Caco-2 (cell line): ENCODE results near the gene TUBA3D. TPM values are rescaled to one million over a fixed set of nuclear protein-coding genes. Genes with fewer than 3 reads are reported as not detected.
A peak's percentile ranks its signal among the peaks of the same experiment; 100 is the strongest.
"Not testable (repeated sequence)": the region's sequence is repeated elsewhere in the genome, so short reads cannot be mapped to it uniquely, and the experiment has no call there.

Experiments used
- BruUV-seq: library from RNA; stranded (reverse); fragments of 400-500 nt; replicated peaks from 2 replicates; lab custom pipeline; 2021; lab: Mats Ljungman, UMichigan
- CTCF ChIA-PET: fragments of 300-600 bp; sonication (Branson Sonifier 250); formaldehyde crosslinking; loops from one replicate; lab custom pipeline; 2022; ENCODE audit warnings: antibody characterized with exemption; lab: Charles Lee
- POLR2A ChIA-PET: fragments of 300-600 bp; sonication (Branson Sonifier 250); formaldehyde crosslinking; loops from one replicate; lab custom pipeline; 2022; ENCODE audit warnings: antibody characterized with exemption; lab: Charles Lee
- DNase-seq, 2 experiments: peaks; one replicate each; pipeline versions ENCODE4 v3.0.0 to v3.0.0-alpha.2; 2020 to 2022
- H3K27me3 ChIP-seq: replicated peaks from 2 replicates; pipeline ENCODE4 v1.6.0; 2011; ENCODE audit warnings: low read length; ENCODE audit not compliant: control insufficient read depth, insufficient read depth
- H3K36me3 ChIP-seq: 2 replicates; pipeline ENCODE4 v1.5.1; 2011; ENCODE audit warnings: low read length; ENCODE audit not compliant: control insufficient read depth, insufficient read depth
- H3K4me1 ChIP-seq: fragments of 250-450 bp; sonication (Bioruptor Pico); 2 replicates; pipeline ENCODE4 v1.5.1; 2020; ENCODE audit warnings: mild to moderate bottlenecking
- H3K4me3 ChIP-seq: 2 replicates; pipeline ENCODE4 v1.5.1; 2011; ENCODE audit warnings: low read depth, mild to moderate bottlenecking, control low read depth, low read length
- H3K9me3 ChIP-seq: fragments of 250-450 bp; sonication (Bioruptor Pico); 2 replicates; pipeline ENCODE4 v1.5.1; 2020; ENCODE audit warnings: mild to moderate bottlenecking, moderate library complexity
- H3K27ac Mint-ChIP-seq: one replicate; pipeline ENCODE4 v1.8.0; 2022; ENCODE audit warnings: mixed read lengths; ENCODE audit not compliant: unreplicated experiment
- H3K27me3 Mint-ChIP-seq: one replicate; pipeline ENCODE4 v1.8.0; 2022; ENCODE audit warnings: mixed read lengths; ENCODE audit not compliant: insufficient read depth, unreplicated experiment
- H3K36me3 Mint-ChIP-seq: one replicate; pipeline ENCODE4 v1.8.0; 2022; ENCODE audit warnings: mild to moderate bottlenecking, mixed read lengths; ENCODE audit not compliant: insufficient read depth, unreplicated experiment
- H3K4me1 Mint-ChIP-seq: one replicate; pipeline ENCODE4 v1.8.0; 2022; ENCODE audit warnings: low read depth, mixed read lengths; ENCODE audit not compliant: unreplicated experiment
- H3K4me3 Mint-ChIP-seq: one replicate; pipeline ENCODE4 v1.8.0; 2022; ENCODE audit warnings: mild to moderate bottlenecking, moderate library complexity, mixed read lengths; ENCODE audit not compliant: unreplicated experiment
- H3K9me3 Mint-ChIP-seq: one replicate; pipeline ENCODE4 v1.8.0; 2022; ENCODE audit warnings: mixed read lengths; ENCODE audit not compliant: unreplicated experiment
- CTCF ChIP-seq, 2 experiments: fragments of 200-600 bp in 1 of 2; IDR thresholded peaks; 1 replicate in 1 of 2; 2 replicates in 1 of 2; pipeline versions ENCODE4 v1.5.1 to v1.8.0; 2011 to 2022; ENCODE audit warnings: antibody characterized with exemption in 1 of 2, control low read depth in 1 of 2, inconsistent platforms in 1 of 2, low read depth in 1 of 2, low read length in 1 of 2, mild to moderate bottlenecking in 1 of 2, moderate library complexity in 1 of 2; ENCODE audit not compliant: insufficient read depth in 1 of 2, severe bottlenecking in 1 of 2, unreplicated experiment in 1 of 2
- intact Hi-C: fragments of 100-400 bp; cut with micrococcal nuclease; formaldehyde crosslinking; loops from one replicate; pipeline ENCODE4 v1.10.0; 2022; ENCODE audit not compliant: unreplicated experiment
- total RNA-seq: library from RNA; stranded (reverse); gene quantifications from 2 replicates; pipeline ENCODE4 v1.2.3, GENCODE V29; 2022

TUBA3D gene
- total RNA-seq, 1 experiment from 2014 or later, result not detected

GRCh38 chr2:131509615-131510014 lies 33.7 kb downstream of the TUBA3D start:
- Mint-ChIP-seq H3K4me1 (no peaks in the 10 kb centered on the region), H3K4me3 (no peak overlapping the region), H3K9me3 (no peaks in the 10 kb centered on the region), H3K36me3 (peaks cover 47% of the 10 kb centered on the region), H3K27me3 (no peaks in the 10 kb centered on the region), H3K27ac (no peak overlapping the region)
- no TSS peak for BruUV-seq
- no peaks in the 10 kb centered on the region for H3K4me1 ChIP-seq
- H3K27me3 ChIP-seq, result no peaks in the 10 kb centered on the region
- CTCF ChIA-PET, result no interaction called here
- POLR2A ChIA-PET, result no interaction called here
- intact Hi-C loops, result no loop called here
- no peaks in the 10 kb centered on the region for H3K36me3 ChIP-seq
- no peak for TF ChIP-seq CTCF (IDR thresholded peaks at IDR 0.05; ENCODE audit: insufficient read depth in 1 of 2, low read depth in 1 of 2, low read length in 1 of 2, severe bottlenecking in 1 of 2, unreplicated experiment in 1 of 2)
- no peaks in the 10 kb centered on the region for H3K9me3 ChIP-seq
- no peak for DNase-seq
- H3K4me3 ChIP-seq, result no peak overlapping the region

GRCh38 chr2:131511291-131511968 lies 35.5 kb downstream of the TUBA3D start:
- CTCF ChIA-PET, BruUV-seq, DNase-seq, H3K27me3 Mint-ChIP-seq, H3K4me3 Mint-ChIP-seq, POLR2A ChIA-PET, H3K9me3 ChIP-seq, H3K4me3 ChIP-seq, intact Hi-C loops, H3K4me1 Mint-ChIP-seq, H3K27me3 ChIP-seq, H3K36me3 ChIP-seq, H3K4me1 ChIP-seq, H3K27ac Mint-ChIP-seq, H3K9me3 Mint-ChIP-seq: not testable (repeated sequence)
- H3K36me3 Mint-ChIP-seq, result peaks cover 47% of the 10 kb centered on the region

GRCh38 chr2:131511969-131512870 lies 36.3 kb downstream of the TUBA3D start:
- BruUV-seq, result TSS peak; percentile 14
- intact Hi-C loops, H3K27me3 ChIP-seq, H3K4me1 ChIP-seq, H3K9me3 ChIP-seq, H3K9me3 Mint-ChIP-seq, H3K36me3 ChIP-seq, H3K4me3 Mint-ChIP-seq, DNase-seq, H3K4me3 ChIP-seq, CTCF ChIA-PET, H3K4me1 Mint-ChIP-seq, POLR2A ChIA-PET, H3K27me3 Mint-ChIP-seq: not testable (repeated sequence)
- Mint-ChIP-seq H3K27ac (peak overlapping the region; percentile 47), H3K36me3 (peaks cover 47% of the 10 kb centered on the region)

GRCh38 chr2:131514408-131515166 lies 38.7 kb downstream of the TUBA3D start:
- CTCF ChIA-PET, H3K4me1 ChIP-seq, H3K9me3 ChIP-seq, POLR2A ChIA-PET, BruUV-seq, H3K4me1 Mint-ChIP-seq, H3K36me3 ChIP-seq, DNase-seq, H3K4me3 Mint-ChIP-seq, H3K27me3 Mint-ChIP-seq, H3K27me3 ChIP-seq, H3K4me3 ChIP-seq, H3K9me3 Mint-ChIP-seq, H3K27ac Mint-ChIP-seq, intact Hi-C loops: not testable (repeated sequence)
- peaks cover 37% of the 10 kb centered on the region for H3K36me3 Mint-ChIP-seq

- CTCF ChIA-PET, H3K9me3 Mint-ChIP-seq, BruUV-seq, H3K36me3 ChIP-seq, H3K4me1 ChIP-seq, H3K4me3 Mint-ChIP-seq, intact Hi-C loops, H3K27me3 ChIP-seq, H3K9me3 ChIP-seq, H3K4me1 Mint-ChIP-seq, POLR2A ChIA-PET, DNase-seq, H3K27ac Mint-ChIP-seq, H3K4me3 ChIP-seq, H3K27me3 Mint-ChIP-seq: not testable (repeated sequence)
- peaks cover 37% of the 10 kb centered on the region for H3K36me3 Mint-ChIP-seq
Measured at GRCh38 chr2:131515235-131515634, 39.3 kb downstream of the TUBA3D start.
